Germinal center (tissue), 1 donor: ENCODE measurements around the gene CYP2C19.
"Not testable (repeated sequence)": the region's sequence is repeated elsewhere in the genome, so short reads cannot be mapped to it uniquely, and the experiment has no call there.

ENCODE experiments used
- DNase-seq: peaks from one replicate; pipeline ENCODE4 v3.0.0; 2012; ENCODE audit warnings: mixed read lengths, low spot score

CYP2C19 gene

DNA sequence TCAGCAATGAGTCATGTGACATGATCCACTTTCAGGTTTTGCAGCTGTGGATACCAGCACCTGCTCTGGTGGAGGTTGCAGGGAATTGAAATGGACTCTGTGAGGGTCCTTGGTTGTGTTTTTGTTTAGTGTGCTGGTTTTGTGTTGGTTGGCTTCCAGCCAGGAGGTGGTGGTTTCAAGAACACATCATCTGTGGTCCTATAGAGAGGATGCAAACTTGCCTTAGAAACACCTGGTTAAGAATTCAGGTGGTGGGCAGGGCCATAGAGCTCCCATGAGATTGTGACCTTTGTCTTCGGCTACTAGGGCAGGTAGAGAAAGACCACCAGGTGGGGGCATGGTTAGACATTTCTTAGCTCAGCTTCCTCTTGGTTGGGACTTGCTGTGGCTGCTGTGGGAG lies 116.7 kb downstream of the CYP2C19 start:
- no peak for DNase-seq

DNA sequence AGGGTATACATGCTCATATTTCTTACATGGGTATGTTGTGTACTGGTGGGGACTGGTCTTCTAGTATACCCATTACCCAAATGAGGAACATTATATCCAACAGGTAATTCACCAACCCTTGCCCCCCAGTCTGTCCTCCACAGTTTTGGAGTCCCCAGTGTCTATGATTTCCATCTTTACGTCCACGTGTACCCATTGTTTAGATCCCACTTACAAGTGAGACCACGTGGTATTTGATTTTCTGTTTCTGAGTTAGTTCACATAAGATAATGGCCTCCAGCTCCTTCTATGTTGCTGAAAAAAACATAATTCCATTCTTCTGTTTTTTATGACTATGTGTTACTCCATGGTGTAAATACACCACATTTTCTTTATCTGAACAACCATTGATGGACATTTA lies 126.6 kb downstream of the CYP2C19 start:
- DNase-seq: no peak

DNA sequence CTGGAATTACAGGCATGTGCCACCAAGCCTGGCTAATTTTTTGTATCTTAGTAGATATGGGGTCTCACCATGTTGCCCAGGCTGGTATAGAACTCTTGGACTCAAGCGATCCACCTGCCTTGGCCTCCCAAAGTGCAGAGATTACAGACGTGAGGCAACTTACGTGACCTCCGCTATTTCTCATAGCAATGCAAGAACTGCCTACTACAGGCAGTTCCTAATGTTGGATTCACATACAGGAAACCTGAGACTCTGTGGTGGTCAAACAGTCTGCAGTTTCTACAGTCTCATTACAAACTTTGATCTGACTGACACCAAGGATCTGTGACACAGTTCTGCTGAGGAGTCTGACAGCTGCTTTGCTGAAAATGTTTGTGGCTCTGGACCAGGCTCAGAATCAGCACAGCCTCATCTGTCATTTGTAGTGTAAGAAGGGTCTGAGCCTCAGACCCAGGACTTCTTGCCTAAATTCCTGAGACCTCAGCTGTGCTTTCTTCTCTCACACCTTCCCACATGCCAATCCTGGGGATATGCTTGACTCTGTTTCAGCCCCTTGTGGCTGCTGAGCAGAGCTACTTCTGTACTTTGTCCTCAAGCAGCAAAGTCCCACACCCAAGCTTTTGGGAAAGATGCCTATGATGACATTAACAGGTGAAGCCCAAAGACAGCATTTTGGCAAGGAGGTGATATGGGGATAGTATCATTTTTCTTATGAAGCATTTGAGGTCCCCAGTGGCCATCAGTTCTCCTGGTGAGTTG lies 128.0 kb downstream of the CYP2C19 start:
- no peak for DNase-seq

DNA sequence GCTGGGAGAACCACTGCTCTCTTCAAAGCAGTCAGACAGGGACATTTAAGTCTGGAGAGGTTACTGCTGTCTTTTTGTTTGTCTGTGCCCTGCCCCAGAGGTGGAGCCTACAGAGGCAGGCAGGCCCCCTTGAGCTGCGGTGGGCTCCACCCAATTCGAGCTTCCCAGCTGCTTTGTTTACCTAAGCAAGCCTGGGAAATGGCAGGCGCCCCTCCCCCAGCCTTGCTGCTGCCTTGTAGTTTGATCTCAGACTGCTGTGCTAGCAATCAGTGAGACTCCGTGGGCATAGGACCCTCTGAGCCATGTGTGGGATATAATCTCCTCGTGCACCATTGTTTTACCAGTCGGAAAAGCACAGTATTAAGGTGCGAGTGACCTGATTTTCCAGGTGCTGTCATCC lies 135.9 kb downstream of the CYP2C19 start:
- not testable (repeated sequence) for DNase-seq

DNA sequence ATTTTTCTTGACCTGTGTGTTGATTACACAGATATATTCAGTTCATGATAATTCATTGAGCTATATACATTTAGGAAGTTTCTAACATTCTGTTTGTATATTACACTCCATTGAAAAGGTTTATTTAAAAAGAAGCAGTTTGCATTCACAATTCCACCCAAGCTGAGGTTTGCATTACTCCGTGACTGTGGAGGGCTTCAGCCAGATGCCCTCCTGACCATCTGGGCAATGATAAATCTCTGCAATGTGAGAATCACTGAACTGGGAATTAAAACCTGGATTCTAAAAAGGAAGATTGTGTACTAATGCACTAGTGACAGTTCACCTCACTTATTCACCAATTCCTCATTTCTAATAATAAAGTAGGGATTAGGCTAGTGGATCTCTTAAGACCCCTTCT lies 139.6 kb downstream of the CYP2C19 start:
- no peak for DNase-seq

DNA sequence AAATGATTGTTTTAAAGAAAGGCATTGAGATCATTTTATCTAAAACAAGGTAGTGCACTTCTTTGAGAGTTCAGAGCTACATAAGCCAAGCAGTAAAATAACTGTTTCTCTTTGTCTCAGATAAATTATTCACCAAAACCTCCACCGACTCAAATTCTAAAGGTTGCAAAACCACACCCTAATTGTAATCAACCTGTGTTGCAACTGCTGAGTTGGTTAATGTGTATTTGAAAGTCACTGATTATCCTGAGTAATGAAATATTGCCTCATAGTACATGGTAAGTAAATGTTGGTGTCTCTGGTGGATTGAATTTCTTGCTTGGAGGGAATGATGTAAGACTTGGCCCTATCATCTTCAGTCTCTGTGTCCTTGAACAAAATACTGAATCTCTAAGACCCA lies 140.1 kb downstream of the CYP2C19 start:
- DNase-seq: no peak
